SK-N-SH treated with all-trans-retinoic acid at 6 μM for 48 hours (cell line): ENCODE results near the gene TEKT3.

Experiments
- ARNTL ChIP-seq: fragments of 450-650 bp; formaldehyde crosslinking; IDR thresholded peaks from 2 replicates; pipeline ENCODE4 v1.5.0; 2020; ENCODE audit warnings: low read depth, mild to moderate bottlenecking, moderate library complexity, borderline replicate concordance
- PPARA ChIP-seq: fragments of 250-450 bp; sonication (Bioruptor Pico); IDR thresholded peaks from 2 replicates; pipeline ENCODE4 v1.5.0; 2020; ENCODE audit warnings: mild to moderate bottlenecking, borderline replicate concordance
- RARB ChIP-seq: fragments of 250-450 bp; sonication (Bioruptor Pico); IDR thresholded peaks from 2 replicates; pipeline ENCODE4 v1.8.0; 2021; ENCODE audit warnings: mild to moderate bottlenecking, moderate library complexity
- SNAI2 ChIP-seq: fragments of 250-450 bp; sonication (Bioruptor Pico); IDR thresholded peaks from 2 replicates; pipeline ENCODE4 v1.5.0; 2020; ENCODE audit warnings: mild to moderate bottlenecking, moderate library complexity
- TCF4 ChIP-seq: fragments of 250-450 bp; sonication (Bioruptor Pico); IDR thresholded peaks from 2 replicates; pipeline ENCODE4 v1.8.0; 2021; ENCODE audit warnings: mild to moderate bottlenecking, moderate library complexity, borderline replicate concordance
- TOX ChIP-seq: fragments of 250-450 bp; sonication (Bioruptor Pico); IDR thresholded peaks from 2 replicates; pipeline ENCODE4 v1.8.0; 2021; ENCODE audit warnings: mild to moderate bottlenecking, moderate library complexity, borderline replicate concordance
- ZC3H10 ChIP-seq: fragments of 250-450 bp; sonication (Bioruptor Pico); IDR thresholded peaks from 2 replicates; pipeline ENCODE4 v1.5.1; 2021; ENCODE audit warnings: mild to moderate bottlenecking, moderate library complexity
- ZFP30 ChIP-seq: fragments of 450-650 bp; formaldehyde crosslinking; IDR thresholded peaks from 2 replicates; pipeline ENCODE4 v1.5.0; 2022; ENCODE audit warnings: mild to moderate bottlenecking, moderate library complexity
- TF ChIP-seq, protein P1 (sequence below): fragments of 250-450 bp; sonication (Bioruptor Pico); IDR thresholded peaks from 2 replicates; pipeline ENCODE4 v1.8.0; 2020; ENCODE audit warnings: mild to moderate bottlenecking, moderate library complexity, borderline replicate concordance
- TF ChIP-seq, protein P2 (sequence below): fragments of 250-450 bp; sonication (Bioruptor Pico); IDR thresholded peaks from 2 replicates; pipeline ENCODE4 v1.8.0; 2021; ENCODE audit warnings: low read depth, mild to moderate bottlenecking, moderate library complexity, borderline replicate concordance
- TF ChIP-seq, protein P3 (sequence below): fragments of 250-450 bp; sonication (Bioruptor Pico); IDR thresholded peaks from 2 replicates; pipeline ENCODE4 v1.5.0; 2020; ENCODE audit warnings: mild to moderate bottlenecking, moderate library complexity
- TF ChIP-seq, protein P4 (sequence below): fragments of 250-450 bp; sonication (Bioruptor Pico); IDR thresholded peaks from 2 replicates; pipeline ENCODE4 v1.5.1; 2020; ENCODE audit warnings: low read depth, mild to moderate bottlenecking, moderate library complexity

DNA sequence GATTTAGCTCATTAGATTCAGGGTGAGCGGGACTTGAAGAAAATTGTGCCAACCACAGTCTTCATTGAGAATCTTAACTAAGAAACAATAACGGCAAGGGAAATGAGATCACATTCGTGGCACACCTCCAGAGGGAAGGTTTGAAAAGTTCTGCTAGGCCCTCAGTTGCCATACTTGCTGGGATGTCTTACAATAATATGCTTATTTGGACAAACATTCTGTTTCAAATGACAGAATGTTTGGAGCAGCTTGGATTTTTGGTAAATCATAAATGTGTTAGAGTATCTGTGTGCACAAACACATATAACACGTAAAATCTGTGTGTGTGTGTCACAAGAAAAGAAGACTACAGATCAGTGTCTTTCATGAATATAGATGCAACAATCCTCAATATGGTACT, 24.6 kb upstream of the TEKT3 start:
- TF ChIP-seq SNAI2 (CRISPR knock-in tag): no peak
- TF ChIP-seq TCF4 (CRISPR knock-in tag): no peak
- TF ChIP-seq, protein P1, sequence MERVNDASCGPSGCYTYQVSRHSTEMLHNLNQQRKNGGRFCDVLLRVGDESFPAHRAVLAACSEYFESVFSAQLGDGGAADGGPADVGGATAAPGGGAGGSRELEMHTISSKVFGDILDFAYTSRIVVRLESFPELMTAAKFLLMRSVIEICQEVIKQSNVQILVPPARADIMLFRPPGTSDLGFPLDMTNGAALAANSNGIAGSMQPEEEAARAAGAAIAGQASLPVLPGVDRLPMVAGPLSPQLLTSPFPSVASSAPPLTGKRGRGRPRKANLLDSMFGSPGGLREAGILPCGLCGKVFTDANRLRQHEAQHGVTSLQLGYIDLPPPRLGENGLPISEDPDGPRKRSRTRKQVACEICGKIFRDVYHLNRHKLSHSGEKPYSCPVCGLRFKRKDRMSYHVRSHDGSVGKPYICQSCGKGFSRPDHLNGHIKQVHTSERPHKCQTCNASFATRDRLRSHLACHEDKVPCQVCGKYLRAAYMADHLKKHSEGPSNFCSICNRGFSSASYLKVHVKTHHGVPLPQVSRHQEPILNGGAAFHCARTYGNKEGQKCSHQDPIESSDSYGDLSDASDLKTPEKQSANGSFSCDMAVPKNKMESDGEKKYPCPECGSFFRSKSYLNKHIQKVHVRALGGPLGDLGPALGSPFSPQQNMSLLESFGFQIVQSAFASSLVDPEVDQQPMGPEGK (CRISPR knock-in tag): no peak
- TF ChIP-seq, protein P2, sequence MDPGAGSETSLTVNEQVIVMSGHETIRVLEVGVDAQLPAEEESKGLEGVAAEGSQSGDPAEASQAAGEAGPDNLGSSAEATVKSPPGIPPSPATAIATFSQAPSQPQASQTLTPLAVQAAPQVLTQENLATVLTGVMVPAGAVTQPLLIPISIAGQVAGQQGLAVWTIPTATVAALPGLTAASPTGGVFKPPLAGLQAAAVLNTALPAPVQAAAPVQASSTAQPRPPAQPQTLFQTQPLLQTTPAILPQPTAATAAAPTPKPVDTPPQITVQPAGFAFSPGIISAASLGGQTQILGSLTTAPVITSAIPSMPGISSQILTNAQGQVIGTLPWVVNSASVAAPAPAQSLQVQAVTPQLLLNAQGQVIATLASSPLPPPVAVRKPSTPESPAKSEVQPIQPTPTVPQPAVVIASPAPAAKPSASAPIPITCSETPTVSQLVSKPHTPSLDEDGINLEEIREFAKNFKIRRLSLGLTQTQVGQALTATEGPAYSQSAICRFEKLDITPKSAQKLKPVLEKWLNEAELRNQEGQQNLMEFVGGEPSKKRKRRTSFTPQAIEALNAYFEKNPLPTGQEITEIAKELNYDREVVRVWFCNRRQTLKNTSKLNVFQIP (CRISPR knock-in tag): no peak
- no peak for TF ChIP-seq TOX (CRISPR knock-in tag)
- TF ChIP-seq ZC3H10 (CRISPR knock-in tag): no peak
- TF ChIP-seq ZFP30 (CRISPR knock-in tag): no peak
- no peak for TF ChIP-seq ARNTL (CRISPR knock-in tag)
- TF ChIP-seq PPARA (CRISPR knock-in tag): no peak
- TF ChIP-seq RARB (CRISPR knock-in tag): no peak
- TF ChIP-seq, protein P3, sequence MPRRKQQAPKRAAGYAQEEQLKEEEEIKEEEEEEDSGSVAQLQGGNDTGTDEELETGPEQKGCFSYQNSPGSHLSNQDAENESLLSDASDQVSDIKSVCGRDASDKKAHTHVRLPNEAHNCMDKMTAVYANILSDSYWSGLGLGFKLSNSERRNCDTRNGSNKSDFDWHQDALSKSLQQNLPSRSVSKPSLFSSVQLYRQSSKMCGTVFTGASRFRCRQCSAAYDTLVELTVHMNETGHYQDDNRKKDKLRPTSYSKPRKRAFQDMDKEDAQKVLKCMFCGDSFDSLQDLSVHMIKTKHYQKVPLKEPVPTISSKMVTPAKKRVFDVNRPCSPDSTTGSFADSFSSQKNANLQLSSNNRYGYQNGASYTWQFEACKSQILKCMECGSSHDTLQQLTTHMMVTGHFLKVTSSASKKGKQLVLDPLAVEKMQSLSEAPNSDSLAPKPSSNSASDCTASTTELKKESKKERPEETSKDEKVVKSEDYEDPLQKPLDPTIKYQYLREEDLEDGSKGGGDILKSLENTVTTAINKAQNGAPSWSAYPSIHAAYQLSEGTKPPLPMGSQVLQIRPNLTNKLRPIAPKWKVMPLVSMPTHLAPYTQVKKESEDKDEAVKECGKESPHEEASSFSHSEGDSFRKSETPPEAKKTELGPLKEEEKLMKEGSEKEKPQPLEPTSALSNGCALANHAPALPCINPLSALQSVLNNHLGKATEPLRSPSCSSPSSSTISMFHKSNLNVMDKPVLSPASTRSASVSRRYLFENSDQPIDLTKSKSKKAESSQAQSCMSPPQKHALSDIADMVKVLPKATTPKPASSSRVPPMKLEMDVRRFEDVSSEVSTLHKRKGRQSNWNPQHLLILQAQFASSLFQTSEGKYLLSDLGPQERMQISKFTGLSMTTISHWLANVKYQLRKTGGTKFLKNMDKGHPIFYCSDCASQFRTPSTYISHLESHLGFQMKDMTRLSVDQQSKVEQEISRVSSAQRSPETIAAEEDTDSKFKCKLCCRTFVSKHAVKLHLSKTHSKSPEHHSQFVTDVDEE: no peak
- TF ChIP-seq, protein P4, sequence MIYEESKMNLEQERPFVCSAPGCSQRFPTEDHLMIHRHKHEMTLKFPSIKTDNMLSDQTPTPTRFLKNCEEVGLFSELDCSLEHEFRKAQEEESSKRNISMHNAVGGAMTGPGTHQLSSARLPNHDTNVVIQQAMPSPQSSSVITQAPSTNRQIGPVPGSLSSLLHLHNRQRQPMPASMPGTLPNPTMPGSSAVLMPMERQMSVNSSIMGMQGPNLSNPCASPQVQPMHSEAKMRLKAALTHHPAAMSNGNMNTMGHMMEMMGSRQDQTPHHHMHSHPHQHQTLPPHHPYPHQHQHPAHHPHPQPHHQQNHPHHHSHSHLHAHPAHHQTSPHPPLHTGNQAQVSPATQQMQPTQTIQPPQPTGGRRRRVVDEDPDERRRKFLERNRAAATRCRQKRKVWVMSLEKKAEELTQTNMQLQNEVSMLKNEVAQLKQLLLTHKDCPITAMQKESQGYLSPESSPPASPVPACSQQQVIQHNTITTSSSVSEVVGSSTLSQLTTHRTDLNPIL (CRISPR knock-in tag): no peak
